AML-193 (cell line): Measurements from ENCODE around the gene ARL5B.

Experiments
- DNase-seq, 2 experiments: peaks; one replicate each; lab custom pipeline; 2025; lab: John Stamatoyannopoulos, UW

The ARL5B gene

GRCh38 chr10:18658271-18659124 is 733 bp upstream of the ARL5B start:
- DNase-seq, result no peak

DNA sequence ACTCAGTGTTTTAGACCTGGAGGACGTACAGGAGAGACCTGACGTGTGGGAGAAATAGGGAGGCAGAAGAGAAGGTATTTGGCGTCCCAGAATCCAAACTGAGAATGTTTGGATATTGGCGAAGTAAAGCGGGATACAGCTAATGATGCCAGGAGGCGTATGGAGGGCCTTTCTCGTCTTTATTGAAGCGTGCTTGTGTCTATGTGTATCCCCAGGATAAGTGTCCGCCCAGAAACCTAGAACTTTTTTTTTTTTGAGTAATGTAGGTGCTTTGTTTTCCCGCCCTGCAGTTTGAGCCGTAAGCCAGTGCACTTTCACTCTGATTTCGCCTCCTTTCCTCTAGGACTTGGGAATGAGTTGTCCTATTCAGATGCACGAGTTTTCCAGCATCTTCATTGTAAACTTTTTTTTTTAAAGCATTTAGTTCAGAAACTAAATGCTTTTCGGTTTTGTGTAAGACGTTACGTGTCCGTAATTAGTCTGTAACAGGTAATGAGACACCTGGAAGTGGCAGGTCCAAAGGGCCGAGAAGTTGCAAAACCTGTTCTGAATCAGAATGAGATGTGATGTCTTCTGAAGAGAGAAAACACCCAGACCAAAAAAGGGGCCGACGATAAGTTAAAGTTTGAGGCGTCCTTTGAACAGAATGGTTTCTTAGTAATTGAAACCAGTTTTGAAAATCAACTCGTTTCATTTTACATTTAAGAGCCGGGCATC is 746 bp downstream of the ARL5B start:
- no peak for DNase-seq

- no peak for DNase-seq
Measured at GRCh38 chr10:18660816-18661431, 1.7 kb downstream of the ARL5B start.

GRCh38 chr10:18664841-18665478 is 5.7 kb downstream of the ARL5B start:
- DNase-seq, result no peak

DNA sequence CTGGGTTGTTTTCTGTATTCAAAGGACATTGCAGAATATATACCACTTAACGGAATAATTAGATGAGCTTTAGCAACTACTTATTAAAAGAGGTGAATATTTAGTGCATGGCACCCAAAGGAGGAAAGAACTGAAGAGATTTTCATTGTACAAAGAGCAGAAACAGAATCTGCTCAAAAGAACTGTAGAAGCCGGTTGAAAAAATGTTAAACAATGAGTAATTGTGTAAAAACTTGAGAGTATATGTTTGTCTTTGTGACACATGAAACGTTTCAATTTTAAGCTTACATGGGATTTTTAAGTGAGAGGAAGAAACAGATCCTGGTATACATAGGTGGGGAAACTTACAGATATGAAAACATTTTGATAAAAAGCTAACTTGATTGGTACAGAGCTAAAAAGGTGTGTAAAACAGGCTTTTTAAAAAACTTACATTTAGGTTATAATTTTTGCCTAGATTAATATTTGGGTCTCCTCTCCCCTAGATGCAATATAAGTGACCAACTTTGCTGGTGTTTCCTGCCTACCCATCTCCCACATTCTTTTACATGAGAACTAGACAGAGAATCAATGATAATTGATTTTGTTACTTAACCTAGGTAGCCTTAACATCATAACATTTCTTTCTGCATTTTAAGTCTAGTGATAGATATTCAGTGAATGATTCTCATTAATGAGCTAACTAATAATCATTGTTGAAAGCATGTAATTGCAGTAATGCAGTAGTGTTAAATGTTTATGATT is 6.8 kb downstream of the ARL5B start:
- DNase-seq, result no peak

DNA sequence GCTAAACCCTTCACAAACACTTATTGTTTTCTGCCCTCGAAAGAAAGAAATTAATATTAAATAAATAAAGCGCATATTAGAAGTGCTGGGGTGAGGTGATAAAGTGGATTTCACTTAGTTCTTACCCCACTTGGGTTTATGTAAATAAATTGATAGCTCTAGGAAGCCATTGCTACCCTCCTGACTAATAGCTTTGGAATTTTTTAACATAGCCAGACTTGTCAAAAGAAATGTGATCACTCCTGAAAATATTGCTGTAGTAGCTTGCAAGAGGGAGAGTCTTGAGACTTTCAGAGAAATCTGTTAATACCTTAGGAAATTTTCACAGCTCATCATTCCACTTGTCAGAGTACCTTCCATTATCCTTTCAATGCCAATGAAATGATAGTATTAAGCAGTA is 7.6 kb downstream of the ARL5B start:
- no peak for DNase-seq

DNA sequence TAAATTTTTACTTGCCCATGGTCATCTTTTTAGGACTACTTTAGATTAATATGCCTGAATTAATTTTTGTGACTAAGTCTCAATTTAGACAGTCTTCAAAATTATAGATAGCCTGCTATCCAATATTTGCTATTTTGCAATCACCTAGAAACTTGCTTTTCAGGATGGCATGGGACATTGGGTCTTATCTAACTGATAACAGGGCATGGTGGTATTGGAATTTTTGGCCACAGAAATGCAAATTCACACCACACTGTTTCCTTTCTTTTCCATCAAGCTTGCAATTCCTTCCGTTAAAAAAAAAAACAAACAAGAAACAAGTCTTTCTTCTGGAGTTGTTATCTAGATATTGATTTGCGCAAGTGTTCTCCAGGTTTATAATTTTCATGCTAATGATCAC is 8.8 kb downstream of the ARL5B start:
- no peak for DNase-seq

GRCh38 chr10:18675086-18675801 is 16.0 kb downstream of the ARL5B start:
- no peak for DNase-seq

- DNase-seq, result no peak
Measured at GRCh38 chr10:18680754-18681153, 21.5 kb downstream of the ARL5B start.

DNA sequence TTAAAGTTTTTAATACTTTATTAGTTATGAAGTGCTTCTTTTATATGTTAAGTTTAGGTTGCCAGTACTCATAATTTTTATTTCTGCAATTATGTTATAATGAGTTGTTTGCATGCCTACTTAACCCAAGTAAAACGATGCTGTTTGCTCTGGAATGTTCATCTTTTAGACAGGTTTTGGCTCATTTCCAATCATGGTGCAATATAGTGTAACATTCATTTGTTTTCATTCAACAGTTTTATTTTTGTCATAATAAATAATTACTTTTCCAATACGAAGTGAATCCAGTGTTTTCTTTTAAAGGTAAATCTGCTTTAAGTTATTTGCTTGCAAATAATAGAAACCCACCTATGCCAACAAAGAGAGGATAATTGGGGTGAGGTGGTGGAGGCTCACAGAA is 22.1 kb downstream of the ARL5B start:
- DNase-seq, result no peak

GRCh38 chr10:18681971-18682411 is 22.8 kb downstream of the ARL5B start:
- no peak for DNase-seq

GRCh38 chr10:18683427-18683826 is 24.2 kb downstream of the ARL5B start:
- DNase-seq, result no peak

DNA sequence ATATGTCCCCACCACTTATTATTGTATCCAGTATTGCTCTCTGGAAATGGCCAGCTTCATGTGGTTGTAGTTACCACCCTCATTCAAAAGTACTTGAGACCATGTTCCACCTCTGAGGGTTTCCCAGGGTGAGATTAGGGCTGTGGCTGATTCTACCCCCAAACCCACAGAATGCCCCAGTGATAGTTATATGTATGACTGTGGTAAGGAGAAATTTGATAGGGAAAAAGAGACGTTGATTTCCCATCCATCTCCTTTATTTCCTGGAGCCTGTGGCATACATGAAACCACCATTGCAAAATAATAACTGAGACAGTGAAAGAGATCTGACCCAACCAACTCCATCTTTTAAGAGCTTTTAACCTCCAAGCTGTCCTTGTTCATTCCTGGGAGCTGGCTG is 25.2 kb downstream of the ARL5B start:
- no peak for DNase-seq

- DNase-seq, result no peak
Measured at GRCh38 chr10:18684953-18685352, 25.7 kb downstream of the ARL5B start.

DNA sequence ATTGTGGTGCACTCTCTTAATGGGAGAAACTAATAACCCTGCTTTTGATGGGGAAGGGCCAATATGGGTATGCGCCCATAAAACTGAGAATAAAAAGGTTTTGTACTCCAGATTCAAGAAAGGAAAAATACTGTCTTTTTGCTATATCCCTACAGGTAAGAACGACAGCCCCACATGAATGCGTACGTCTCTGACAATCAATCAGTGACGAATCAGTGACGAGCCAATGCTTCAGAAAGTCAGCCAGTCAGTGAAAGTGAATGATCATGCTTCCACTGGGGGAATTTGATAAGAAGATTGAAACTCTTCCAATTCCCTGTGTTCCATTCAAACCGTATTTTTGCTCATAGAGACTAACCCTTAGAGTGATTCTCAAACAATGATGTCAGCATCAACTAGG is 26.3 kb downstream of the ARL5B start:
- DNase-seq, result no peak

DNA sequence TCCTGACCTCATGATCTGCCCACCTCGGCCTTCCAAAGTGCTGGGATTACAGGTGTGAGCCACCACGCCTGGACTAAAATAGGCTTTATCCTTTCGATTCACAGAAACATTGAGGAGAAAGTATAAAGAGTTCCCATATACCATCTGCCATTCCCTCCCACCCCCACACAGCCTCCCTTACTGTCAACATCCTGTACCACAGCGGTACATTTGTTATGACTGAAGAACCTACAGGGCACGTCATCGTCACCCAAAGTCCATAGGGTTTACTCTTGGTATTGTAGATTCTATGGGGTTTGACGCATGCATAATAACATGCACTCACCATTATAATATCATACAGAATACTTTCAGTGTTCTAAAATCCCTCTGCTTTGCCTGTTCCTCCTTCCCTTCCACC is 28.0 kb downstream of the ARL5B start:
- no peak for DNase-seq

- no peak for DNase-seq
Measured at GRCh38 chr10:18687706-18688105, 28.5 kb downstream of the ARL5B start.

GRCh38 chr10:18689498-18689897 is 30.3 kb downstream of the ARL5B start:
- DNase-seq, result peak; percentile 19 to 28

DNA sequence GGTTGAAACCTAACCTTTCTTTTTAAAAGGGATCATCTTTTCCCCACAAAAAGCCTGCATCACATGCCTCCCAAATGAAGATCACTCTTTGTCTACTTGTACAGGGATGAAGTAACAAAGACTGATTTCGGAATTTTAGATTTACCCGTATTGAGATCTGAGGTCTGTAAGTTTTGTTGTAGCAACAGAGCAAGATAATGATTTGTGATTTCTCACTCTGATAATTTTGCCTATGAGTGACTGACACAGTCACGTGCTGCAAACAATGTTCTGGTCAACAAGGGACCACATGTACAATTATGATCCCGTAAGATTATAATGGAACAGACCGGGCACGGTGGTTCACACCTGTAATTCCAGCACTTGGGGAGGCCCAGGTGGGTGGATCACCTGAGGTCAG is 31.3 kb downstream of the ARL5B start:
- no peak for DNase-seq

DNA sequence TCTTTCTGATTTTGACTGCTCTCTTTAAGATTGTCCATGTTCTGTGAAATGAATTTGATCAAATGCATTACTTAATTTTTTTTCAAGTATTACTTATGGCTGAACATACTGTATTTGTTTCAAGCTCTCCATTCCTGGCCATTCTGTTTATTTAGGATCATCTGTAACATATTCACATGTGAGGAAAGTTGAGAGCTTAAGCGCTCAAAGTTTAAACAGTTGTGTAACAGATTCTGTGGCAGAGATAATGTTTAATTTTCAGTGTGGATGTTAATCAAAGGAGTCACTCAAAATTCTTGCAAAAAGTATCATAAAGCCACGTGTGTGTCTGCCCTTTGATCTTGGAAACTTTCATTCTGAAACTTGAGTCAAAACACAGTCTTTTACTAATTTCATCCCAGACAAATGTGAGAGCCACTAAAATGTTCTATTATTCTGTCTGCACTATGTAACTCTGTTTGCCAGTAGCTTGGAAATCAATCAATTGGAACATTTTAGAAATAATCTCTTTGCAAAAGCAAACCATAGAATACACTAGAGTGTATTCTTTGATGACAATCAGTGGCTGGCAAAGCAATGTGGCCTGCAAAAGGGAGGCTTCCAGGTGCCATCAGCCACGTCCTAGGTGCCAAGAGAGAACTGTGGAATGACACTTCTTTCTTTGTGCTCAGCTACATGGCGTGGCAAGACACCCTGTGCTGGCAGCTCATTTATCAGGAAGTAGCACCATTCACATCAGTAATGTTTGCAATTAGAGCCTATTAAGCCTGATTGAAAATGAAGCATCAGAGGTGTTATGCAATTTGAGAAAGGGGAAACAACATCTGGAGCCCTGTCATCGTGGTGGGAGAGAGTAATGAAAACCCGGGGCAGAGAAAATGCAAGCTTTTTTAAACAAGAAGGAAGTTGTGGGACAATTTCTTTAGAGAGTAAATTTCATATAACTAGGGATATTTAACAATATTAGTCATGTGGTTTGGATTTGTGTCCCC is 40.9 kb downstream of the ARL5B start:
- peak; percentile 3 to 20 for DNase-seq
